GM12891 (cell line): ENCODE measurements around the gene CDC42EP1.
"Not testable (repeated sequence)": the region's sequence is repeated elsewhere in the genome, so short reads cannot be mapped to it uniquely, and the experiment has no call there.

ENCODE experiments used
- DNase-seq: peaks from one replicate; pipeline ENCODE4 v3.0.0; 2011; ENCODE audit warnings: low spot score; ENCODE audit not compliant: insufficient read length
- FAIRE-seq: peaks from 2 replicates; lab custom pipeline; 2011; peaks lifted over from hg19 to GRCh38; lab: Jason Lieb, UNC
- PAX5 ChIP-seq: IDR thresholded peaks from 2 replicates; pipeline ENCODE4 v1.6.1; 2011; ENCODE audit warnings: low read length, moderate library complexity, mild to moderate bottlenecking; ENCODE audit not compliant: insufficient read depth, severe bottlenecking
- POLR2A ChIP-seq: IDR thresholded peaks from 2 replicates; pipeline ENCODE4 v1.6.1; 2011; ENCODE audit warnings: low read depth, low read length, control low read depth
- POLR2AphosphoS5 ChIP-seq: IDR thresholded peaks from 2 replicates; pipeline ENCODE4 v1.6.1; 2011; ENCODE audit warnings: low read depth, low read length, control low read depth
- POU2F2 ChIP-seq: IDR thresholded peaks from 2 replicates; pipeline ENCODE4 v1.6.1; 2011; ENCODE audit warnings: low read depth, mild to moderate bottlenecking, control low read depth, low read length, moderate library complexity
- SPI1 ChIP-seq: IDR thresholded peaks from 2 replicates; pipeline ENCODE4 v1.6.1; 2011; ENCODE audit warnings: low read depth, low read length, control low read depth
- TAF1 ChIP-seq: IDR thresholded peaks from 2 replicates; pipeline ENCODE4 v1.6.1; 2011; ENCODE audit warnings: low read depth, low read length, control low read depth

The CDC42EP1 gene

DNA sequence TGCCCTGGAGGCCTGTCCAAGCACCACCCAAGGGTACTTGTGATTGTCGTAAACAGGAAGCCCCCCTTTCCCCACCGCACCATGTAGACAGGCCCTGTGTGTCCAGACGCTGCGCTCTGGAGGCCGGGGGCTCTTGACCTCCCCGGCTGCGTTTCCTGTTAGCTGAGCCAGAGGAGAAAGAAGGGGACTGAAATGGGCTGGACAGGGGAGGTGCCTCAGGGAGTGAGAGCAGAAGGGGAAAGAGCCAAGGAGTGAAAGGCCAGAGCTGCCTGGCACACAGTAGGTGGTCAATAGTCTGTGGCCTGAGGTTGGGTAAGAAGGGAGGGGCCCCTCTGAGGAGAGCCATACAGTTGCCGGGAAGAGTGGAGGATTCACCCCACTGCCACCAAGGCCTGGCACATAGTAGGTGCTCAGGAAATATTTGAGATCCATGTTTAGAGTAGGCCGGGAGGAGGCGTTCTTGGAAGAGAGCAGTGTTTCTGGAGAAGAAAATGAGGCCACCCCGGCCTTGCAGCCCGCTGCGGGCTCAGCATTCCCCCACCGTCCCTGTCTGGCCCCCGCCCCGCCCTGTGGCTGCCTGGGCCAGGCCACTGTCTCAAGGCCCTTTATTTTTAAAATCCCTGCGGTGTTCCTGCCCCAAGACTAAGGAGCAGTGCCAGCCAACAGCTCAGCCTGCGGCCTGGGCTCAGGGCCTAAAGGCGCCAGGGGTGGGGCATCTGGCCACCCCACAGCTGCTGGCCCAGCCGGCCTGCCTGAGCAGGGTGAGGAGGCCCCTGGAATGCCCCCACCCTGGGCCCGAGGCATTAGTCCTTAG is 13.6 kb upstream of the CDC42EP1 start:
- DNase-seq (no peak), FAIRE-seq (no peak)
- TF ChIP-seq SPI1, result no peak
- TF ChIP-seq TAF1, result no peak
- TF ChIP-seq PAX5, result no peak
- TF ChIP-seq POLR2A, result no peak
- TF ChIP-seq POLR2AphosphoS5, result no peak
- no peak for TF ChIP-seq POU2F2

GRCh38 chr22:37547251-37547741 is 13.0 kb upstream of the CDC42EP1 start:
- TF ChIP-seq POLR2A (no peak), PAX5 (no peak), POLR2AphosphoS5 (no peak), POU2F2 (no peak), SPI1 (no peak), TAF1 (no peak)
- FAIRE-seq (no peak), DNase-seq (no peak)

GRCh38 chr22:37549704-37550059 is 10.6 kb upstream of the CDC42EP1 start:
- no peak for TF ChIP-seq POLR2A
- no peak for TF ChIP-seq POLR2AphosphoS5
- no peak for TF ChIP-seq POU2F2
- TF ChIP-seq SPI1, result no peak
- no peak for TF ChIP-seq TAF1
- no peak for TF ChIP-seq PAX5

DNA sequence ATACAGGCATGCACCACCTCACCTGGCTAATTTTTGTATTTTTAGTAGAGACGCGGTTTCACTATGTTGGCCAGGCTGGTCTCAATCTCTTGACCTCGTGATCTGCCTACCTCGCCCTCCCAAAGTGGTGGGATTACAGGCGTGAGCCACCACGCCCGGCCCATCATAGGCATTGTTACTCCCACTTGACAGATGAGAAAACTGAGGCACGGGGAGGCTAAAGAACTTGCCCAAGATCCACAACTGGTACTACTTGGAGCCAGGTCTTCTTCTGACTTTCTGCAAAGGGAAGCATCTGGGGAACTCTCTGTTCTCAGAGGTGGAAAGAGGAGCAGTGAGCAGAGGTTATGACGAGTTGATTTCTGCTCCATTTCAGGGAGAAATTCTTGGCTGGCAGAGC is 9.4 kb upstream of the CDC42EP1 start:
- not testable (repeated sequence) for DNase-seq, FAIRE-seq

More at GRCh38 chr22:37549704-37550059, 10.6 kb upstream of the CDC42EP1 start:
- FAIRE-seq, result no peak
- DNase-seq, result no peak

DNA sequence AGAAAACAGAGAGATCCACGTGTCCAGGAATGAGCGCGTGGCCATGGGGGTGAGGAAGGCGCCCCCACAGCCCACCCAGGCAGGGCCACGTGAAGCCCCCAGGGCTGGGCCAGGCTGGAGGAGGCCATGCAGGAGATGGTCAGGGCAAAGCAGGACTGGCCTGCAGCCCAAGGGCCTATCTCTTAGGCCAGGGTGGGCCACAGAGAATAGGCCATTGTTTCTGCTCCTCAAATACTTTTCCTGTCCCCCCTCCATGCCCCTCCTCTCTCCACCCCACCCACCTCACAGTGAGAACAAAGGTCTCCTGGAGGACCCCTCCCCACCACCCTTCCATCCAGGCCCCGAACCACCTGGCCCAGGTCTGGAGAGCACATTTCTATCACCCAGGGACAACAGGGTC is 8.3 kb upstream of the CDC42EP1 start:
- DNase-seq (no peak), FAIRE-seq (no peak)
- TF ChIP-seq POLR2AphosphoS5, result no peak

- FAIRE-seq (no peak), DNase-seq (no peak)
- TF ChIP-seq POU2F2 (no peak), POLR2AphosphoS5 (no peak), POLR2A (no peak), PAX5 (no peak), TAF1 (no peak), SPI1 (no peak)
Measured at GRCh38 chr22:37552524-37553163, 7.6 kb upstream of the CDC42EP1 start.

- TF ChIP-seq POU2F2 (no peak), POLR2A (no peak), PAX5 (no peak), TAF1 (no peak), SPI1 (no peak), POLR2AphosphoS5 (no peak)
- DNase-seq, result no peak
Measured at GRCh38 chr22:37553725-37554124, 6.6 kb upstream of the CDC42EP1 start.

GRCh38 chr22:37555029-37555428 is 5.3 kb upstream of the CDC42EP1 start:
- no peak for TF ChIP-seq POLR2AphosphoS5
- no peak for TF ChIP-seq SPI1
- TF ChIP-seq TAF1, result no peak
- no peak for TF ChIP-seq PAX5
- TF ChIP-seq POU2F2, result no peak
- no peak for TF ChIP-seq POLR2A
- DNase-seq (no peak), FAIRE-seq (no peak)

More at GRCh38 chr22:37553725-37554124, 6.6 kb upstream of the CDC42EP1 start:
- FAIRE-seq, result no peak

DNA sequence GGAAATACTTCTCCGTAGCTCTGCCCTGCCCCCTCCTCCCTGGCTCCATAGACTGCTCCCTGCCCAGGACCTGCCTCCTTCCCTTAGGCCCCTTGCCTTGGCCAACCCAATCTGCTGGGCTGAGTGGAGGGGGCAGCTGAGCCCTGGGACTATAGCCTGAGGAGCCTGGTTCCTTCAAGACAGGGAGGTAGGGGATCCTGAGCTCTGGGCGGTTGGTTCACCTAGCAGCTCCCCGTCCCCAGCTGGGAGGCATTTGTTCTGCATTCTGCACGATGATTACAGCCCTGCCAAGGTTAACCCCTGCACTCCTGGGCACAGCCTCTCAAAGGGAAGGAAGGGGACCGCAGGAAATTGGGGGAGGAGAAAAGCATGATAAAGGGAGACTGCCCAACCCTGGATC is 3.6 kb upstream of the CDC42EP1 start:
- no peak for DNase-seq
- TF ChIP-seq POLR2A, result no peak
- TF ChIP-seq POU2F2, result no peak
- TF ChIP-seq PAX5, result no peak
- no peak for TF ChIP-seq TAF1
- no peak for FAIRE-seq

- no peak for DNase-seq
- FAIRE-seq, result no peak
- TF ChIP-seq POLR2AphosphoS5 (no peak), SPI1 (no peak), PAX5 (no peak), TAF1 (no peak), POLR2A (no peak), POU2F2 (no peak)
Measured at GRCh38 chr22:37557321-37558001, 2.8 kb upstream of the CDC42EP1 start.
